Spleen (tissue), 11 donors: Measurements from ENCODE around the gene SOWAHA. TPM values are rescaled to one million over a fixed set of nuclear protein-coding genes. Genes with fewer than 3 reads are reported as not detected.
A peak's percentile ranks its signal among the peaks of the same experiment; 100 is the strongest.

Experiments
- DNase-seq: peaks from one replicate; pipeline ENCODE4 v3.0.0-alpha.2; 2020
- H3K27ac ChIP-seq, 8 donors: fragments of 200-600 bp; sonication (generic) in 7 of 8; 1 replicate in 4 of 8; 2 replicates in 4 of 8; pipeline versions ENCODE4 v1.5.0 to v1.8.0; 2016 to 2021; ENCODE audit warnings: inconsistent platforms in 4 of 8, mild to moderate bottlenecking in 4 of 8, moderate library complexity in 1 of 8
- H3K27me3 ChIP-seq, 7 donors: fragments of 200-600 bp; sonication (generic) in 6 of 7; replicated peaks in 1 of 7; 1 replicate in 4 of 7; 2 replicates in 3 of 7; pipeline versions ENCODE4 v1.5.0 to v1.8.0; 2016 to 2021; ENCODE audit warnings: inconsistent platforms in 3 of 7, mild to moderate bottlenecking in 1 of 7
- H3K36me3 ChIP-seq, 6 donors: fragments of 200-600 bp; sonication (generic) in 5 of 6; 1 replicate in 4 of 6; 2 replicates in 2 of 6; pipeline versions ENCODE4 v1.5.0 to v1.8.0; 2016 to 2021; ENCODE audit warnings: inconsistent platforms in 2 of 6
- H3K4me1 ChIP-seq, 6 donors: fragments of 200-600 bp; sonication (generic) in 5 of 6; 1 replicate in 3 of 6; 2 replicates in 3 of 6; pipeline versions ENCODE4 v1.5.0 to v1.8.0; 2016 to 2021; ENCODE audit warnings: inconsistent platforms in 3 of 6
- H3K4me3 ChIP-seq, 8 donors: fragments of 200-600 bp; sonication (generic) in 7 of 8; 1 replicate in 4 of 8; 2 replicates in 4 of 8; pipeline versions ENCODE4 v1.5.0 to v1.8.0; 2016 to 2021; ENCODE audit warnings: inconsistent platforms in 4 of 8, mild to moderate bottlenecking in 4 of 8, moderate library complexity in 2 of 8
- H3K9me3 ChIP-seq, 8 donors: fragments of 200-600 bp; sonication (generic) in 7 of 8; 1 replicate in 4 of 8; 2 replicates in 4 of 8; pipeline versions ENCODE4 v1.5.0 to v1.8.0; 2016 to 2021; ENCODE audit warnings: inconsistent platforms in 4 of 8
- POLR2A ChIP-seq, 3 donors: fragments of 450-650 bp; IDR thresholded peaks; one replicate each; pipeline ENCODE4 v1.5.1; 2017; ENCODE audit warnings: antibody characterized with exemption in 3 of 3, mild to moderate bottlenecking in 1 of 3
- POLR2AphosphoS5 ChIP-seq, 3 donors: sonication (generic); formaldehyde crosslinking; IDR thresholded peaks; one replicate each; pipeline ENCODE4 v1.5.1; 2017; ENCODE audit warnings: antibody characterized with exemption in 3 of 3
- WGBS, 5 donors: extraction: QIAGEN DNeasy Blood & Tissue Kit in 3 of 5; methylation state at CpG; one replicate each; pipeline versions ENCODE4 v1.1.5 to v1.1.7; 2013 to 2018; 5-methylcytosine and 5-hydroxymethylcytosine counted together
- intact Hi-C: fragments of 100-400 bp; cut with DNase I; formaldehyde crosslinking; loops from one replicate; pipeline ENCODE4 v1.15.0; 2023; ENCODE audit warnings: low total_unique reads
- polyA plus RNA-seq, 3 donors: library from polyadenylated mRNA; stranded (reverse); fragments of 200-250 nt; gene quantifications; one replicate each; pipeline ENCODE4 v1.2.1, GENCODE V29; 2013
- total RNA-seq, 7 donors: library from RNA; depleted of rRNA in 3 of 7; stranded (reverse); fragments of >200 nt in 3 of 7; fragmentation: NEBNext Ultra II Directional in 4 of 7; extraction: Animal tissue kit (Norgen Biotek cat#: 25700) in 4 of 7; gene quantifications; one replicate each; pipeline versions ENCODE4 v1.1.0 to v1.2.1, GENCODE V29; 2016 to 2021
- TF ChIP-seq, protein P1 (sequence below), 11 experiments: fragments of 200-600 bp in 7 of 11; fragments of 450-650 bp in 4 of 11; sonication (generic) in 4 of 11; IDR thresholded peaks in 8 of 11; conservative IDR thresholded peaks in 3 of 11; 1 replicate in 7 of 11; 2 replicates in 4 of 11; pipeline versions ENCODE4 v1.4.0 to v1.8.0; 2016 to 2021; ENCODE audit warnings: antibody characterized with exemption in 11 of 11, inconsistent platforms in 4 of 11, mild to moderate bottlenecking in 1 of 11
- donor health status: healthy with polysubstance abuse.
- donor health status: DM: no; HTN: no; CAD: no; lungs with moderate emphysema.
- donor health status: DM: no; HTN: no; CAD: no.
- donor health status: Bipolar disorder and iron deficiency.
- donor health status: healthy.
- donor health status: DM: no; HTN: no; CAD: no.
- donor health status: DM: yes; HTN: yes; CAD: no.

SOWAHA gene
- total and polyA plus RNA-seq, 10 donors = 0.03 to 0.56 (median 0.24) TPM; not detected in 7

GRCh38 chr5:132765311-132766019 is 47.6 kb upstream of the SOWAHA start:
- peak; percentile 48 for DNase-seq
- intact Hi-C loops = no loop called here
- Histone ChIP-seq H3K27me3 (no peaks in the 10 kb centered on the region), H3K9me3 (no peaks in the 10 kb centered on the region), H3K4me1 (peaks cover 0 to 15% (median under 1%) of the 10 kb centered on the region in 6 donors), H3K4me3 (no peak overlapping the region), H3K27ac (no peak overlapping the region), H3K36me3 (peaks cover 0 to 49% (median 19%) of the 10 kb centered on the region in 6 donors)
- TF ChIP-seq, protein P1, sequence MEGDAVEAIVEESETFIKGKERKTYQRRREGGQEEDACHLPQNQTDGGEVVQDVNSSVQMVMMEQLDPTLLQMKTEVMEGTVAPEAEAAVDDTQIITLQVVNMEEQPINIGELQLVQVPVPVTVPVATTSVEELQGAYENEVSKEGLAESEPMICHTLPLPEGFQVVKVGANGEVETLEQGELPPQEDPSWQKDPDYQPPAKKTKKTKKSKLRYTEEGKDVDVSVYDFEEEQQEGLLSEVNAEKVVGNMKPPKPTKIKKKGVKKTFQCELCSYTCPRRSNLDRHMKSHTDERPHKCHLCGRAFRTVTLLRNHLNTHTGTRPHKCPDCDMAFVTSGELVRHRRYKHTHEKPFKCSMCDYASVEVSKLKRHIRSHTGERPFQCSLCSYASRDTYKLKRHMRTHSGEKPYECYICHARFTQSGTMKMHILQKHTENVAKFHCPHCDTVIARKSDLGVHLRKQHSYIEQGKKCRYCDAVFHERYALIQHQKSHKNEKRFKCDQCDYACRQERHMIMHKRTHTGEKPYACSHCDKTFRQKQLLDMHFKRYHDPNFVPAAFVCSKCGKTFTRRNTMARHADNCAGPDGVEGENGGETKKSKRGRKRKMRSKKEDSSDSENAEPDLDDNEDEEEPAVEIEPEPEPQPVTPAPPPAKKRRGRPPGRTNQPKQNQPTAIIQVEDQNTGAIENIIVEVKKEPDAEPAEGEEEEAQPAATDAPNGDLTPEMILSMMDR (IDR thresholded peaks at IDR 0.05 in 8 of 11, conservative IDR thresholded peaks at IDR 0.05 in 3 of 11) = no peak
- TF ChIP-seq POLR2AphosphoS5 (IDR thresholded peaks at IDR 0.05) (no peak), POLR2A (IDR thresholded peaks at IDR 0.05) (no peak)
- WGBS, 5 donors = 85 to 95% (median 92%) methylated on average over 10 to 12 of the region's 12 CpGs

DNA sequence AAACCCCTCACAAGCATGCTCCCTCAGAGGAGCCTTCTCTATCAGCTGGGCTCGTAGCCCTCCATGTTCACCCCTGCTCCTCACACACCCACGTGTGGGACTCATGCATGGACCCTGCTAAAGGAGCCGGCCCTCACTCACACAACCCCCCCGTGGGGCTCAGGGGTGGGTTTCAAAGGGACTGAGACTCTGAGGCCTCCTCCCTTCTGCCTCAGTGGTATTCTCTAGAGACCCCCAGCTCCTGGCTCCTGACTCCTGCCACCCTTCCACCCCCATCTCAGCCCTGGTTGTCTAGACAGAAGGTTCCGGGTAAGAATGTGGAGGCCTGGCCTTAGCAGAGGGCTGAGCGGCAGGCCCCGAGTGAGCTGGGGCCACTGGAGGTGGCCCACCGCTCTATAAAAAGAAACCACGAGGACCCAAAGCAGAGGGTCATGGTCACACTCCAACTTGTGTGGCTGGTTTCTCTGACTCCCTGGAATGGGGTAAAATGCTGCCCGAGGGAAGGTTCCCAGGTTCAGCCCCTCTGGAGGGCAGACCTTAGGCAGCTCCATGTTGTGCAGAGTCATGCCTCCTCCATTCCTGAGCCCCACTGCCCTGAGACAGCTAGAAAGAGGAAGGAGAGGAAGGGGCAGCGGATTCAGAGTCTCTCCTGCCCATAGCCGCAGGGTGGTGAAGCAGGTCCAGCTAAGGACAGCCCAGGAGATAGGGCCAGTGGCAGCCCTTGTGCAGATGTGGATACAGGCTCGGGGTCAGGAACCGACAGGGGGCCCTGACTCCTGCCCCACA is 46.9 kb upstream of the SOWAHA start:
- H3K36me3 ChIP-seq = peaks cover 0 to 41% (median 12%) of the 10 kb centered on the region in 6 donors
- TF ChIP-seq, protein P1 (IDR thresholded peaks at IDR 0.05 in 8 of 11, conservative IDR thresholded peaks at IDR 0.05 in 3 of 11) = no peak
- TF ChIP-seq POLR2A (IDR thresholded peaks at IDR 0.05) (no peak), POLR2AphosphoS5 (IDR thresholded peaks at IDR 0.05) (no peak)
- no peak overlapping the region for H3K27ac ChIP-seq
- DNase-seq = no peak
- no peak overlapping the region for H3K4me3 ChIP-seq
- 88 to 95% (median 91%) methylated on average over 12 to 14 of the region's 14 CpGs for WGBS, 5 donors
- H3K9me3 ChIP-seq = no peaks in the 10 kb centered on the region
- peaks cover 0 to 22% (median 2%) of the 10 kb centered on the region in 6 donors for H3K4me1 ChIP-seq
- no peaks in the 10 kb centered on the region for H3K27me3 ChIP-seq
- intact Hi-C loops = no loop called here

DNA sequence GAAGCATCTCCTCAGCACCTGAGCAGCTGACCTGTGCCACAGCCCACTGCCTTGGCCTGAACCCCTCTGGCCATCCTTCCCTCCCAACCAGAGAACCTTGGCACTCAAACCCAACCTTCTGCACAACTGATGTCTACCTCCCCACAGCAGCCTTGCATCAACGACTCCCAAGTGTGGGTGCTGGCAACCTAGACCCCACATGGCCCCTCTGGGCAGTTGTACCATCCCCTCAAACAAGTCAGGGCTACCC is 46.4 kb upstream of the SOWAHA start:
- no peak for DNase-seq
- no peak overlapping the region for H3K27ac ChIP-seq
- WGBS, 5 donors = 75 to 100% (median 94%) methylated on average over 1 of the region's 1 CpG
- intact Hi-C loops = no loop called here
- no peaks in the 10 kb centered on the region for H3K9me3 ChIP-seq
- TF ChIP-seq POLR2AphosphoS5 (IDR thresholded peaks at IDR 0.05) (no peak), POLR2A (IDR thresholded peaks at IDR 0.05) (no peak)
- TF ChIP-seq, protein P1 (IDR thresholded peaks at IDR 0.05 in 8 of 11, conservative IDR thresholded peaks at IDR 0.05 in 3 of 11) = no peak
- no peak overlapping the region for H3K4me3 ChIP-seq
- H3K36me3 ChIP-seq = peaks cover 0 to 36% (median 12%) of the 10 kb centered on the region in 6 donors
- no peaks in the 10 kb centered on the region for H3K27me3 ChIP-seq
- H3K4me1 ChIP-seq = peaks cover 0 to 27% (median 4%) of the 10 kb centered on the region in 6 donors

DNA sequence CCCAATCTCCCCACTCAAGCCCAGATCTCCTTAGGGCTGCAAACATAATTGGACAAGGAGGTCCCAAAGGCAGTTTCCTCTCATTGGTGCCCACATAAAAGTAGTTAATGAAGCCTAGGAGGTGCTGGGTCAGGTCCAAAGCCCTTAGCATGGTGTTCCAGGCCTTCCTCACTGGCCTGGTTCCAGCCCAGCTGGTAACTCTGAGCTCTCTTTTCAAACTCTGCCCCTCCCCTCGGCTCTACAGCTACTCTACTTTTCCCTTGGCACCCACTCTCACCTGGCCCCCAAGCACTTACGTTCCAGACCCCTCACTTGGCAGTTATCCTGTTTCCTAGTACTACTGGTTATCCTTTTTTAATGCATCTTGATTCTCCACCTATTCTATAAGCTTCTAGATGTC is 46.0 kb upstream of the SOWAHA start:
- peaks cover 0 to 31% (median 6%) of the 10 kb centered on the region in 6 donors for H3K4me1 ChIP-seq
- H3K36me3 ChIP-seq = peaks cover 0 to 32% (median 12%) of the 10 kb centered on the region in 6 donors
- no peak for DNase-seq
- H3K27ac ChIP-seq = no peak overlapping the region
- H3K27me3 ChIP-seq = no peaks in the 10 kb centered on the region
- no peak overlapping the region for H3K4me3 ChIP-seq
- TF ChIP-seq, protein P1 (IDR thresholded peaks at IDR 0.05 in 8 of 11, conservative IDR thresholded peaks at IDR 0.05 in 3 of 11) = no peak
- TF ChIP-seq POLR2A (IDR thresholded peaks at IDR 0.05) (no peak), POLR2AphosphoS5 (IDR thresholded peaks at IDR 0.05) (no peak)
- WGBS, 5 donors = 67 to 80% (median 73%) methylated on average over 2 of the region's 2 CpGs
- no peaks in the 10 kb centered on the region for H3K9me3 ChIP-seq
- intact Hi-C loops = no loop called here
